Progenitor cell of endocrine pancreas (in vitro differentiated cells): ENCODE results near the gene FREM2. TPM values are rescaled to one million over a fixed set of nuclear protein-coding genes. Genes with fewer than 3 reads are reported as not detected.

Experiments used
- DNase-seq: peaks from one replicate; pipeline ENCODE4 v3.0.0; 2021; ENCODE audit warnings: low spot score; ENCODE audit not compliant: unreplicated experiment
- H3K27ac Mint-ChIP-seq: 2 replicates; pipeline ENCODE4 v1.8.0; 2021; ENCODE audit warnings: mild to moderate bottlenecking, moderate library complexity, mixed read lengths
- H3K27me3 Mint-ChIP-seq: 2 replicates; pipeline ENCODE4 v1.8.0; 2021; ENCODE audit warnings: mixed read lengths
- H3K36me3 Mint-ChIP-seq: 2 replicates; pipeline ENCODE4 v1.8.0; 2022; ENCODE audit warnings: mixed read lengths; ENCODE audit not compliant: insufficient read depth
- H3K4me1 Mint-ChIP-seq: 2 replicates; pipeline ENCODE4 v1.8.0; 2021; ENCODE audit warnings: low read depth, mixed read lengths
- H3K4me3 Mint-ChIP-seq: 2 replicates; pipeline ENCODE4 v1.8.0; 2021; ENCODE audit warnings: low read depth, mild to moderate bottlenecking, moderate library complexity, mixed read lengths
- H3K9me3 Mint-ChIP-seq: 2 replicates; pipeline ENCODE4 v1.8.0; 2021; ENCODE audit warnings: low read depth, mixed read lengths
- total RNA-seq: library from RNA; stranded (reverse); gene quantifications from 2 replicates; pipeline ENCODE4 v1.2.1, GENCODE V29; 2021
- TF ChIP-seq, protein P1 (sequence below): fragments of 200-600 bp; sonication (generic); IDR thresholded peaks from one replicate; pipeline ENCODE4 v1.5.0; 2021; ENCODE audit warnings: antibody characterized with exemption, mild to moderate bottlenecking; ENCODE audit not compliant: unreplicated experiment

The FREM2 gene
- total RNA-seq, 1 donor from 2014 or later: 75.3 TPM

- no peak for DNase-seq
- Mint-ChIP-seq H3K36me3 (peaks cover 11% of the 10 kb centered on the region), H3K27ac (no peak overlapping the region), H3K9me3 (peaks cover 18% of the 10 kb centered on the region), H3K4me1 (peaks cover 6% of the 10 kb centered on the region), H3K4me3 (no peak overlapping the region), H3K27me3 (no peaks in the 10 kb centered on the region)
- TF ChIP-seq, protein P1, sequence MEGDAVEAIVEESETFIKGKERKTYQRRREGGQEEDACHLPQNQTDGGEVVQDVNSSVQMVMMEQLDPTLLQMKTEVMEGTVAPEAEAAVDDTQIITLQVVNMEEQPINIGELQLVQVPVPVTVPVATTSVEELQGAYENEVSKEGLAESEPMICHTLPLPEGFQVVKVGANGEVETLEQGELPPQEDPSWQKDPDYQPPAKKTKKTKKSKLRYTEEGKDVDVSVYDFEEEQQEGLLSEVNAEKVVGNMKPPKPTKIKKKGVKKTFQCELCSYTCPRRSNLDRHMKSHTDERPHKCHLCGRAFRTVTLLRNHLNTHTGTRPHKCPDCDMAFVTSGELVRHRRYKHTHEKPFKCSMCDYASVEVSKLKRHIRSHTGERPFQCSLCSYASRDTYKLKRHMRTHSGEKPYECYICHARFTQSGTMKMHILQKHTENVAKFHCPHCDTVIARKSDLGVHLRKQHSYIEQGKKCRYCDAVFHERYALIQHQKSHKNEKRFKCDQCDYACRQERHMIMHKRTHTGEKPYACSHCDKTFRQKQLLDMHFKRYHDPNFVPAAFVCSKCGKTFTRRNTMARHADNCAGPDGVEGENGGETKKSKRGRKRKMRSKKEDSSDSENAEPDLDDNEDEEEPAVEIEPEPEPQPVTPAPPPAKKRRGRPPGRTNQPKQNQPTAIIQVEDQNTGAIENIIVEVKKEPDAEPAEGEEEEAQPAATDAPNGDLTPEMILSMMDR: no peak
Measured at GRCh38 chr13:38895075-38895474, 208.2 kb downstream of the FREM2 start.

GRCh38 chr13:38897521-38897920, 210.6 kb downstream of the FREM2 start:
- TF ChIP-seq, protein P1: no peak
- Mint-ChIP-seq H3K9me3 (peaks cover 11% of the 10 kb centered on the region), H3K27me3 (no peaks in the 10 kb centered on the region), H3K27ac (no peak overlapping the region), H3K4me3 (no peak overlapping the region), H3K4me1 (peaks cover 9% of the 10 kb centered on the region), H3K36me3 (peaks cover 3% of the 10 kb centered on the region)
- no peak for DNase-seq

DNA sequence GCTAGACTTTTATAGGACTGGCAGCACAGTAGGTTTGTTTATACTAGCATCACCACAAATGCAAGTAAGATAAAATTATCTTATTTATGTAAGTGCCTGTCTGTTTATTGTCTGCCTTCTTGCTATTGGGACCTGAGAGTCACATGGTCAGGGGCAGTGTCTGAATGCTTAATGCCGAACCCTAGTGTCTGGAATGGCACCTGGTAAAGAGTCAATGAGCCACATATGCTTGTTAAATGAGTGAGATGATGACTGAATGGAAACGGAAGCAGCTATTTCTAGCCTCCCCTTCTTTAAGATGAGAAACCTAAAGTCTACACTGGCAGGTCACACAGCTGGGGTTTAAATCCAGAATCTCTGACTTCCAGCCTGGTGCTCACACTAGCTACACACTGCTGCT, 211.6 kb downstream of the FREM2 start:
- Mint-ChIP-seq H3K4me1 (peaks cover 13% of the 10 kb centered on the region), H3K27me3 (no peaks in the 10 kb centered on the region), H3K27ac (peak overlapping the region; percentile 84), H3K9me3 (peaks cover 5% of the 10 kb centered on the region), H3K4me3 (no peak overlapping the region), H3K36me3 (peaks cover 3% of the 10 kb centered on the region)
- TF ChIP-seq, protein P1: no peak
- no peak for DNase-seq

DNA sequence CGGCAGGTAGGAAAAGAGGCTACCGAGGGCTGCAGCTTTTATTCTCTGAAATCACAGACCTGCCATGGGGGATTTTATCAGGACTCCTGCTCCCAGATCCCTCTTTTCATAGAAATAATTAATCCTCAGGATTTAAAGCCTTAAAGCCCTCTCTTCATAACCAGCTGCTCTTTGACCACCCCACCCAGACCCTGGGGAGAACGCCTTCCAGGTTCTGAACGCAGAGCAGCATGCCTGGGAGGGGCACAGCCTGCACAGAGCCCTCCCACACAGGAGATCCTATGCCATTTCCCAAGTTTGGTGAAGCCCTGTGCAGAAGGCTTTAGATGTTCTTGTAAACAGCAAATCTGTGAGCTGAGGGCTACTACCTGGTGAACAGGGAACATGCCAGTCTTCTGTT, 212.7 kb downstream of the FREM2 start:
- Mint-ChIP-seq H3K36me3 (peaks cover 1% of the 10 kb centered on the region), H3K4me3 (no peak overlapping the region), H3K4me1 (peaks cover 11% of the 10 kb centered on the region), H3K27me3 (no peaks in the 10 kb centered on the region), H3K27ac (no peak overlapping the region), H3K9me3 (no peaks in the 10 kb centered on the region)
- no peak for DNase-seq
- TF ChIP-seq, protein P1: no peak

DNA sequence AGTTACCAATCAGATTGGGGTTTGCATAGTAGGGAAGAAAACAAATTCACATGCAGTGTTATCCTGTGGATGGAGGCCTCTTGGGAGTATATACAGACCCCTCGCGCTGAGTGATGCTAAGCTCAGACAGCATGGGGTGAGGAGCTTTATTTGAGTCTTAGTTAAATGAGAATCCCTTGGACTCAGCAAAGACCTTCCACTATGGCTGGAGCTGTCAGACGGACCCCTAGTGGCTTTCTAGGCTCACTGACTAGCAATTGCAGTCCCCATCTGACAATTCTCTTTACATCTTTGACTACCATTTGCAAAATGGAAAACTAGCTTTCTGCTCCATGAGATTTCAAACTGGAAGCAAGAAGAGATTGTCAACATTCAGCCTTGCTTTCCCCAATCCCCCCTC, 213.3 kb downstream of the FREM2 start:
- Mint-ChIP-seq H3K4me1 (peaks cover 13% of the 10 kb centered on the region), H3K4me3 (no peak overlapping the region), H3K27ac (no peak overlapping the region), H3K9me3 (no peaks in the 10 kb centered on the region), H3K36me3 (no peaks in the 10 kb centered on the region), H3K27me3 (no peaks in the 10 kb centered on the region)
- DNase-seq: no peak
- TF ChIP-seq, protein P1: peak; percentile 48
